ENCODE results near the gene LMNA. TPM values are rescaled to one million over a fixed set of nuclear protein-coding genes. Genes with fewer than 3 reads are reported as not detected.
"Not testable (repeated sequence)": the region's sequence is repeated elsewhere in the genome, so short reads cannot be mapped to it uniquely, and the experiment has no call there.

LMNA gene
- total RNA-seq, 2 experiments from 2014 or later: 6.5 to 14.3 TPM

- Histone ChIP-seq H3K27ac (ENCODE audit: low read depth, low read length, poor library complexity, severe bottlenecking) (peak overlapping the region; percentile 10), H3K79me2 (ENCODE audit: insufficient read depth, low read depth, low read length) (no peaks in the 10 kb centered on the region), H3K4me1 (ENCODE audit: insufficient read depth, low read length, poor library complexity, severe bottlenecking) (peaks cover 18% of the 10 kb centered on the region), H3K36me3 (ENCODE audit: insufficient read depth, low read length) (peaks cover 63% of the 10 kb centered on the region), H3K4me2 (ENCODE audit: low read length) (no peak overlapping the region), H3K4me3 (ENCODE audit: low read depth, low read length, poor library complexity, severe bottlenecking) (no peak overlapping the region), H4K20me1 (ENCODE audit: insufficient read depth, low read length) (no peaks in the 10 kb centered on the region), H3K9me3 (ENCODE audit: low read length) (no peaks in the 10 kb centered on the region), H2AFZ (ENCODE audit: low read length) (no peak overlapping the region), H3K9me2 (ENCODE audit: insufficient read depth, low read length) (no peaks in the 10 kb centered on the region)
- ChIA-PET CTCF (ENCODE audit: unreplicated experiment) (no interaction called here), POLR2A (interaction anchor here (0.6 to 0.7 kb wide), 2 partner anchors 16 to 35 kb away, joined by 3 to 5 read pairs; partner anchors contain the start of gene PMF1)
- TSS peak; percentile 7 for BruUV-seq (replicated peaks)
- no peak for TF ChIP-seq EZH2phosphoT487 (IDR thresholded peaks at IDR 0.05; ENCODE audit: borderline replicate concordance, low read depth, low read length)
- no peak for TF ChIP-seq CTCF (conservative IDR thresholded peaks at IDR 0.05; ENCODE audit: low read length)
- intact Hi-C loops (cut with micrococcal nuclease; ENCODE audit: unreplicated experiment): no loop called here
- no peak for DNase-seq (ENCODE audit: low spot score)
Observed at GRCh38 chr1:156177919-156178654, 63.6 kb downstream of the LMNA start.

GRCh38 chr1:156180471-156180870 lies 66.0 kb downstream of the LMNA start:
- Histone ChIP-seq H3K79me2 (ENCODE audit: insufficient read depth, low read depth, low read length) (no peaks in the 10 kb centered on the region), H3K4me2 (ENCODE audit: low read length) (no peak overlapping the region), H2AFZ (ENCODE audit: low read length) (no peak overlapping the region), H3K4me1 (ENCODE audit: insufficient read depth, low read length, poor library complexity, severe bottlenecking) (peaks cover 18% of the 10 kb centered on the region), H3K4me3 (ENCODE audit: low read depth, low read length, poor library complexity, severe bottlenecking) (no peak overlapping the region), H3K9me3 (ENCODE audit: low read length) (no peaks in the 10 kb centered on the region), H3K9me2 (ENCODE audit: insufficient read depth, low read length) (no peaks in the 10 kb centered on the region), H4K20me1 (ENCODE audit: insufficient read depth, low read length) (no peaks in the 10 kb centered on the region), H3K27ac (ENCODE audit: low read depth, low read length, poor library complexity, severe bottlenecking) (no peak overlapping the region), H3K36me3 (ENCODE audit: insufficient read depth, low read length) (peaks cover 41% of the 10 kb centered on the region)
- no peak for DNase-seq (ENCODE audit: low spot score)
- TF ChIP-seq EZH2phosphoT487 (IDR thresholded peaks at IDR 0.05; ENCODE audit: borderline replicate concordance, low read depth, low read length) (no peak), CTCF (conservative IDR thresholded peaks at IDR 0.05; ENCODE audit: low read length) (no peak)
- BruUV-seq (replicated peaks): no TSS peak
- CTCF ChIA-PET (ENCODE audit: unreplicated experiment): no interaction called here
- POLR2A ChIA-PET: interaction anchor here (0.7 kb wide), 2 partner anchors 10 to 29 kb away, joined by 3 to 6 read pairs; no protein-coding TSS in a partner anchor
- intact Hi-C loops (cut with micrococcal nuclease; ENCODE audit: unreplicated experiment): no loop called here

DNA sequence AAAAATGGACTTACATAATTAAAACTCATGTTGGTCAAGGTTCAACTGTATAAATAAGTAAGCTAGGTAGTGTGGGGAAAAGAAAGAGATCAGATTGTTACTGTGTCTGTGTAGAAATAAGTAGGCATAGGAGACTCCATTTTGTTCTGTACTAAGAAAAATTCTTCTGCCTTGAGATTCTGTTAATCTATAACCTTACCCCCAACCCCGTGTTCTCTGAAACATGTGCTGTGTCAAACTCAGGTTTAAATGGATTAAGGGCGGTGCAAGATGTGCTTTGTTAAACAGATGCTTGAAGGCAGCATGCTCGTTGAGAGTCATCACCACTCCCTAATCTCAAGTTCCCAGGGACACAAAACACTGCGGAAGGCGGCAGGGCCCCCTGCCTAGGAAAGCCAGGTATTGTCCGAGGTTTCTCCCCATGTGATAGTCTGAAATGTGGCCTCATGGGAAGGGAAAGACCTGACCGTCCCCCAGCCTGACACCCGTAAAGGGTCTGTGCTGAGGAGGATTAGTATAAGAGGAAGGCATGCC lies 66.9 kb downstream of the LMNA start:
- H4K20me1 ChIP-seq (ENCODE audit: insufficient read depth, low read length); H3K9me2 ChIP-seq (ENCODE audit: insufficient read depth, low read length); CTCF ChIA-PET (ENCODE audit: unreplicated experiment); H3K9me3 ChIP-seq (ENCODE audit: low read length); POLR2A ChIA-PET; H3K27ac ChIP-seq (ENCODE audit: low read depth, low read length, poor library complexity, severe bottlenecking); H3K4me2 ChIP-seq (ENCODE audit: low read length); DNase-seq (ENCODE audit: low spot score); H3K4me3 ChIP-seq (ENCODE audit: low read depth, low read length, poor library complexity, severe bottlenecking); intact Hi-C loops (cut with micrococcal nuclease; ENCODE audit: unreplicated experiment); H2AFZ ChIP-seq (ENCODE audit: low read length); H3K79me2 ChIP-seq (ENCODE audit: insufficient read depth, low read depth, low read length); BruUV-seq (replicated peaks): not testable (repeated sequence)
- H3K36me3 ChIP-seq (ENCODE audit: insufficient read depth, low read length): peaks cover 41% of the 10 kb centered on the region
- H3K4me1 ChIP-seq (ENCODE audit: insufficient read depth, low read length, poor library complexity, severe bottlenecking): peaks cover 18% of the 10 kb centered on the region

DNA sequence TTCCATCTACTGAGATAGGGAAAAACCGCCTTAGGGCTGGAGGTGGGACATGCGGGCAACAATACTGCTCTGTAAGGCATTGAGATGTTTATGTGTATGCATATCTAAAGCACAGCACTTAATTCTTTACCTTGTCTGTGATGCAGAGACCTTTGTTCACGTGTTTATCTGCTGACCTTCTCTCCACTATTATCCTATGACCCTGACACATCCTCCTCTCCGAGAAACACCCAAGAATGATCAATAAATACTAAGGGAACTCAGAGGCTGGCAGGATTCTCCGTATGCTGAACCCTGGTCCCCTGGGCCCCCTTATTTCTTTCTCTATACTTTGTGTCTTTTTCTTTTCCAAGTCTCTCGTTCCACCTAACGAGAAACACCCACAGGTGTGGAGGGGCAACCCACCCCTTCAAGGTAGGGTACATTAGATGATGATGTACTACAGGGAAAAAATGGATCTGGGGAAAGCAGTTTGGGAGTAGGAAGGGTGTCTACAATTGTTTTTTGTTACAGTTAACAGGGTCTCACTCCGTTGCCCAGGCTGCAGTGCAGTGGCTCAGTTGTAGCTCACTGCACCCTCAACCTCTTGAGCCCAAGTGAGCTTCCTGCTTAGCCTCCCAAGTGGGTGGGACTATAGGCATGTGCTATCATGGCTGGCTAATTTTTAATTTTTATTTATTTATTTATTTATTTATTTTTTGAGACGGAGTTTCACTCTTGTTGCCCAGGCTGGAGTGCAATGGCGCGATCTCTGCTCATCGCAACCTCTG lies 67.7 kb downstream of the LMNA start:
- H3K27ac ChIP-seq (ENCODE audit: low read depth, low read length, poor library complexity, severe bottlenecking); BruUV-seq (replicated peaks); CTCF ChIA-PET (ENCODE audit: unreplicated experiment); H3K9me3 ChIP-seq (ENCODE audit: low read length); H4K20me1 ChIP-seq (ENCODE audit: insufficient read depth, low read length); intact Hi-C loops (cut with micrococcal nuclease; ENCODE audit: unreplicated experiment); H3K4me3 ChIP-seq (ENCODE audit: low read depth, low read length, poor library complexity, severe bottlenecking); H3K9me2 ChIP-seq (ENCODE audit: insufficient read depth, low read length); DNase-seq (ENCODE audit: low spot score); H3K79me2 ChIP-seq (ENCODE audit: insufficient read depth, low read depth, low read length); H3K4me2 ChIP-seq (ENCODE audit: low read length); POLR2A ChIA-PET; H2AFZ ChIP-seq (ENCODE audit: low read length): not testable (repeated sequence)
- Histone ChIP-seq H3K36me3 (ENCODE audit: insufficient read depth, low read length) (peaks cover 41% of the 10 kb centered on the region), H3K4me1 (ENCODE audit: insufficient read depth, low read length, poor library complexity, severe bottlenecking) (peaks cover 13% of the 10 kb centered on the region)

Measured in OCI-LY7 (cell line).